ENCODE results near the gene TM9SF1. TPM values are rescaled to one million over a fixed set of nuclear protein-coding genes. Genes with fewer than 3 reads are reported as not detected.

Gene TM9SF1, protein sequence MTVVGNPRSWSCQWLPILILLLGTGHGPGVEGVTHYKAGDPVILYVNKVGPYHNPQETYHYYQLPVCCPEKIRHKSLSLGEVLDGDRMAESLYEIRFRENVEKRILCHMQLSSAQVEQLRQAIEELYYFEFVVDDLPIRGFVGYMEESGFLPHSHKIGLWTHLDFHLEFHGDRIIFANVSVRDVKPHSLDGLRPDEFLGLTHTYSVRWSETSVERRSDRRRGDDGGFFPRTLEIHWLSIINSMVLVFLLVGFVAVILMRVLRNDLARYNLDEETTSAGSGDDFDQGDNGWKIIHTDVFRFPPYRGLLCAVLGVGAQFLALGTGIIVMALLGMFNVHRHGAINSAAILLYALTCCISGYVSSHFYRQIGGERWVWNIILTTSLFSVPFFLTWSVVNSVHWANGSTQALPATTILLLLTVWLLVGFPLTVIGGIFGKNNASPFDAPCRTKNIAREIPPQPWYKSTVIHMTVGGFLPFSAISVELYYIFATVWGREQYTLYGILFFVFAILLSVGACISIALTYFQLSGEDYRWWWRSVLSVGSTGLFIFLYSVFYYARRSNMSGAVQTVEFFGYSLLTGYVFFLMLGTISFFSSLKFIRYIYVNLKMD
- 52.0 TPM for total RNA-seq
- long read RNA-seq, transcript TM9SF1-202 (5 exons, 2,055 nt) = minor isoform, 9 of 162 reads
- long read RNA-seq, transcript TM9SF1-201 (6 exons, 2,452 nt) = major isoform, 97 of 162 reads
- long read RNA-seq, partial matches to known transcripts = 28 of 162 reads
- long read RNA-seq, other reads (novel, unspliced or antisense) = 26 of 162 reads

DNA sequence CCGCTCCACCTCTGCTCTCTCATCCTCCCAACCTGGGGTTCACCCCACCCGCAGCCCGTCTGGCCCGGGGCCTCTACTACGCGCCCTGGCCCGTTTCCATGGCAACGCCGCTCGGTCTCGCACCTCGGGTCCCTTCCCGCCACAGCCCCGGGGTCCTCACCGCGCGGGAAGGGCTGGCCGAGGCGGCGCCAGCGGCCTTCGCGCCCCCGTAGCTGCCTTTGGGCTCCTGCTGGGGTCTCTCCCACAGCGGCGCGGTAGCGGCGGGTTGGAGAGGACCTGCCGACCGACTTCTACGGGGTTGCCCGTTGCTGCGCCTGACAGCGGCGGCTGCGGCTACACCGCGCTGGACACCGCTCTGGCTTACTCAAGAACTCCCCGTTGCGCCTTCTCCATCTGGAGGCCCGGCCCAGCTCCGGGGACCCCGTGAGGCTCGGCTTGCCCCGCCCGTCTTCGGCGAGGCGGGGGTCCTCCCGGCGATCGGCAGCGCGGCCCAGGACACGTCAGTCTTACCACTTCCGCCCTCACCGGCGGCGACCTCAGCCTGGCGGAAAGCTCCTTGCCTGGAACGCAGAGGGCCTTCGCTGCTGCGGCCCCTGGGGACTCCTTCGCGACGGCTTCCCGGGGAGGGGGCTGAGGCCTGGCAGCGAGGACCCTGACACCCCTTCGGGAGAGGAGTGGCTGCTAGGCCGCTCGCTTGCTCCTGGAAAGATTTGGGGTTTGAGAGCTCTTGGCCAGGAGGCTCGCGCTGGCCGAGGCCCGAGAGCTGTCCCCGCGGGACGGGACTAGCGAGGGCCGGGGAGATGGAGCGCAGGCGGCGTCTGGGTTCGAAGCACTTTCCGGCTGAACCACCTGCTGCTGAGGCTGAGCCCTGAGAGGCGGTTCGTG lies at the start of gene TM9SF1:
Gene TM9SF1, minus strand, starts transcription at position 256 of the 885 bp plus-strand sequence. CDS start 422 bp downstream, outside the sequence.
- Histone ChIP-seq H3K9me3 (no peaks in the 10 kb centered on the region), H3K4me1 (peaks cover 25% of the 10 kb centered on the region), H3K27ac (peak within 1 kb of the TSS; percentile 100), H3K4me3 (peak within 1 kb of the TSS; percentile 89), H3K36me3 (peaks cover 26% of the 10 kb centered on the region), H3K27me3 (no peaks in the 10 kb centered on the region)
- TF ChIP-seq, protein P1, sequence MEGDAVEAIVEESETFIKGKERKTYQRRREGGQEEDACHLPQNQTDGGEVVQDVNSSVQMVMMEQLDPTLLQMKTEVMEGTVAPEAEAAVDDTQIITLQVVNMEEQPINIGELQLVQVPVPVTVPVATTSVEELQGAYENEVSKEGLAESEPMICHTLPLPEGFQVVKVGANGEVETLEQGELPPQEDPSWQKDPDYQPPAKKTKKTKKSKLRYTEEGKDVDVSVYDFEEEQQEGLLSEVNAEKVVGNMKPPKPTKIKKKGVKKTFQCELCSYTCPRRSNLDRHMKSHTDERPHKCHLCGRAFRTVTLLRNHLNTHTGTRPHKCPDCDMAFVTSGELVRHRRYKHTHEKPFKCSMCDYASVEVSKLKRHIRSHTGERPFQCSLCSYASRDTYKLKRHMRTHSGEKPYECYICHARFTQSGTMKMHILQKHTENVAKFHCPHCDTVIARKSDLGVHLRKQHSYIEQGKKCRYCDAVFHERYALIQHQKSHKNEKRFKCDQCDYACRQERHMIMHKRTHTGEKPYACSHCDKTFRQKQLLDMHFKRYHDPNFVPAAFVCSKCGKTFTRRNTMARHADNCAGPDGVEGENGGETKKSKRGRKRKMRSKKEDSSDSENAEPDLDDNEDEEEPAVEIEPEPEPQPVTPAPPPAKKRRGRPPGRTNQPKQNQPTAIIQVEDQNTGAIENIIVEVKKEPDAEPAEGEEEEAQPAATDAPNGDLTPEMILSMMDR (IDR thresholded peaks at IDR 0.05) = no peak
- peak; percentile 97 for ATAC-seq
- intact Hi-C loops (cut with DNase I) = no loop called here
- peak; percentile 96 for DNase-seq

DNA sequence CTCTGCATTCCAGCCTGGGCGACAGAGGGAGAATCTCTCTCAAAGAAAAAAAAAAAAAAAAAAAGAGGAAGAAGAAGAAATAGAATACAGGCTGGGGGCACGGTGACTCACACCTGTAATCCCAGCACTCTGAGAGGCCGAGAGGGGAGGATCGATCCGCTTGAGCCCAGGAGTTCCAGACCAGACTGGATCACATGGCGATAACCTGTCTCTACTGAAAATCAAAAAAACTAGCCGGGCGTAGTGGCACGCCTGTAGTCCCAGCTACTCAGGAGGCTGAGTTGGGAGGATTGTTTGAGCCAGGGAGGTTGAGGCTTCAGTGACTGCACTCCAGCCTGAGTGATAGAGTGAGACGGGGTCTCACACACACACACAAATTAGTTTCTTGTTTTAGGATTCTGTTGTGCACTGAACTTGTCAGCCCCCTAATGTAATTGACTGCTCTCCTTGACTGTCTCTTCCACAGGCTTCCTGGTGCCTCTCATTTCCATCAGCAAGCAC lies 48.1 kb upstream of the TM9SF1 start:
- no peaks in the 10 kb centered on the region for H3K9me3 ChIP-seq
- H3K36me3 ChIP-seq = peaks cover 30% of the 10 kb centered on the region
- TF ChIP-seq, protein P1 (IDR thresholded peaks at IDR 0.05) = no peak
- H3K4me3 ChIP-seq = peak overlapping the region; percentile 95
- intact Hi-C loops (cut with DNase I) = no loop called here
- ATAC-seq (no peak), DNase-seq (no peak)
- no peaks in the 10 kb centered on the region for H3K27me3 ChIP-seq
- peak overlapping the region; percentile 100 for H3K27ac ChIP-seq
- H3K4me1 ChIP-seq = peaks cover 41% of the 10 kb centered on the region

DNA sequence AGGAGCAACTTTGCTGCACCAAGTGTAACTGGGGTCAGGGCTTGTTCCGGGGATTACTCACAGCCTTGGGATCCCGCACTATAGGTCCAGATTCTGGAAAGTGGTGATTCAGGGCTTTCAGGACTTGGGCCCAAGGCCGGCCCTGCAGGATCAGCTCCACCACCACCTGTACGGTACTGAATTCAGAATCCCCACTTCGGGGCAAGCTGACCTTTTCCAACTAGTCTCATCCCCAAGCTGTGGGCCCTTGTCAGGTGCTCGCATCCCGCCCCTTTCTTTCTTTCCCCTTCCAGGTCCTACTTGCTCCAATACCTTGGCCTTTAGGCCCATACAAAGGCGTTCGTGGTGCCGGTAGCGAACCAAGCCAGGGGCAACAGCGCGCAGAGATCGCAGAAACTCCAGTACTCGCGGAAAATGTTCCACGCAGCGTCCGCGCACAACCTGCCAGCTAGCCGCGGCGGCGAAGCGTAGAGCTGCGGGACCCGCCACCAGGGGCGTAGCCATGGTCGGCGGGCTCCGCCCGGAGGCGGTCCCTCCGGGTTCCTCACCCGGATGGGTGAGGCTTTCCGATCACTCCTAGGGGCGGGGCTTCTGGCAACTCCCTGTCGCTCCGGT lies 46.7 kb upstream of the TM9SF1 start:
- H3K27ac ChIP-seq = peak overlapping the region; percentile 100
- H3K4me3 ChIP-seq = peak overlapping the region; percentile 95
- DNase-seq (peak; percentile 97), ATAC-seq (peak; percentile 94)
- H3K27me3 ChIP-seq = no peaks in the 10 kb centered on the region
- peaks cover 44% of the 10 kb centered on the region for H3K36me3 ChIP-seq
- TF ChIP-seq, protein P1 (IDR thresholded peaks at IDR 0.05) = peak; percentile 56
- H3K9me3 ChIP-seq = no peaks in the 10 kb centered on the region
- peaks cover 41% of the 10 kb centered on the region for H3K4me1 ChIP-seq
- intact Hi-C loops (cut with DNase I) = no loop called here

DNA sequence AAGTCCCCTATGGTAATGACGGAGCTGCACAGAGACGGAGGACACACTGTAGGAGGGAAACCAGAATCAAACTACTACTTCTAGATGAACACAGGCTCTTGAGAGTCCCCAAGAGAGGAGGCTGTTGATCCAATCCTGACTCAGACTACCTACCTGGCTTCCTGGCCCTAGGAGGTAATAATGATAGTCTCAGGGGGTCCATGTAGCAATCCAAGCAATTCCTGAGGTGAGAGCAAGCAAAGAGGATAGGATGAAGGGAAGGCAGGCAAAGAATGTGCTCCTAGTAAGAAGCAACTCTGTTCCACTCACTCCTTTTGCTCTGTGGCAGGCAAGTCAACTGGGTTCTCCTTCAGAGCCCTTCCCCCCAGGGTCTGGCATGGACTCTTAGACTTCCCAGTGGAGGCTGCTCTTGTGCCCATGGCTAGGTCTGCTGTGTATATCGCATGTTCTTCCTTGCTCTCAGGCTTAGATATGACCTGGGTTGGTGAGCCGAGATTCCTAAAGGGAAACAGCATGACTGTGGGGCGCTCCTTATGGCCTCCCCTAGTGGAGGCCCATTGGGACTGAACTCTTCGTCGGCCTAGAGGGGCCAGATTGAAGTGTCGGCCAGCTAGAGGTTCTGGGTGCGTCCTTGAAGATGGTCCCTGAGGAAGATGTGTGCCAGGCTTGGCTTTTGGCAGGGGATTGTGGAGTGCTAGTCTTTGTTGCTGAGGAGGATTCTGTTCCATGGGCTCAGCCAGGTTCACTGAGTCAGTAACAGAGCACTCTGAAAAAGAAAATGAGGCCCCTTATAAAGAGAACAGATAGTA lies 45.1 kb upstream of the TM9SF1 start:
- Histone ChIP-seq H3K4me3 (peak overlapping the region; percentile 2), H3K27me3 (no peaks in the 10 kb centered on the region), H3K4me1 (peaks cover 41% of the 10 kb centered on the region), H3K9me3 (no peaks in the 10 kb centered on the region), H3K36me3 (peaks cover 60% of the 10 kb centered on the region), H3K27ac (no peak overlapping the region)
- intact Hi-C loops (cut with DNase I) = no loop called here
- DNase-seq = peak; percentile 21
- ATAC-seq = no peak
- TF ChIP-seq, protein P1 (IDR thresholded peaks at IDR 0.05) = no peak
